Measurements from ENCODE around the gene ALKBH5.

The ALKBH5 gene

GRCh38 chr17:18247613-18248001 is 64.0 kb downstream of the ALKBH5 start:
- no peak for DNase-seq

DNA sequence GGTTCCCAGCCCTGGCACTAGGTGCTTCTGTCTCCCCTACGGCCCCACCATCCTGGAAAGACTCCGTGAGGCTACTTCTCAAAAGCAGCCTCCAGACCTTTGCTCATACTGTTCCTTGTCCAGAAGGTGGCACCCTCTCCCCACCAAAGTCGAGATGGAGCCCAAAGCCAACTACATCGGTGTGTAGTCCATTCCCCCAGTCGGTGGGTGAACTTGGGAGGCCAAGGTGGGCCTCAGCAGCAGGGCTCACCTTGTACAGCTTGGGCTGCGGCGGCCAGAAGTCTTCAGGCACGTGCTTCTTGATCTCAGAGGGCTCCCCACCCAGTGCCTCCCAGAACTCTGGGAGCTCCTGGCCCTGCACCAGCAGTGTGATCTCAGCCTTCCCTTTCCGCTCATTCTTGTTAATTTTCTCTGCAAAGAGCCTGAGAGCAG is 64.7 kb downstream of the ALKBH5 start:
- no peak for DNase-seq

DNA sequence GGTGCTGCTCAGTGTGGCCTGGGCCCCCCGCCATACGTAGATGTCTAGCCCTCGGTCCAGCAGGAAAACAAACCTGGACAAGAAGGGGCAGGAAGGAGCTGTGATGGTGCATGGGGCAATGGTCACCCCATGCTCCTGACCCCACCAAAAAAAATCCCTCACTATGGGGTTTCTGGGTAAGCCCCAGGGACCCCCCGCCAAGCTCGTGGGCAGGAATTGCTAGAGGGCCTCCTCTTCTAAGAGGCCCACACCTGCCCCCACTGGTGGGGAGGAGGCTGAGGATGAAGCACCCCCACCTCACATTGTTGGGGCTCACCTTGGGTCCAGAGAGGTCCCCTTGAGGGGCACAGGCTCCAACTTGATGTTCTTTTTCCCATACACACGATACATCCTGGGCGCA is 65.2 kb downstream of the ALKBH5 start:
- DNase-seq: no peak

GRCh38 chr17:18250259-18250658 is 66.6 kb downstream of the ALKBH5 start:
- DNase-seq: no peak

- no peak for DNase-seq
Measured at GRCh38 chr17:18250708-18251107, 67.1 kb downstream of the ALKBH5 start.

DNA sequence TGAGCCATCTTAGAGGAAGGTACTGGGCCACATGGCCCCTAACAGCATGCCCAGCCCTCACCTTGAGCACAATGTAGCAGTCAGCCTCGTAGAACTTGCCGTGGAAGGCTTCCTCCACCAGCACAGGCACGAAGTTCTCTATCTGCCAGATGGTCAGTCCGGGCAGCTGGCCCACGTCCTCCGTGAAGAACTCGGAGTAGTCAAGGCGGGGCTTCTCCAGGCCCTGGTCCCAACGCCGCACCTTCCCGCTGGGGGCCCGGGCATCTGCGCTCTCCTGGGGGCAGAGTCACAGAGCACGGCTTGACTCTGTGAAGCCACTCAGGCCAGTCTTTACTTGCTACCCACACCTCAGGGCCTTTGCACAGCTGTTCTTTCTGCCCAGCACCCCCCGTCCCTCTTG is 67.6 kb downstream of the ALKBH5 start:
- DNase-seq: no peak

DNA sequence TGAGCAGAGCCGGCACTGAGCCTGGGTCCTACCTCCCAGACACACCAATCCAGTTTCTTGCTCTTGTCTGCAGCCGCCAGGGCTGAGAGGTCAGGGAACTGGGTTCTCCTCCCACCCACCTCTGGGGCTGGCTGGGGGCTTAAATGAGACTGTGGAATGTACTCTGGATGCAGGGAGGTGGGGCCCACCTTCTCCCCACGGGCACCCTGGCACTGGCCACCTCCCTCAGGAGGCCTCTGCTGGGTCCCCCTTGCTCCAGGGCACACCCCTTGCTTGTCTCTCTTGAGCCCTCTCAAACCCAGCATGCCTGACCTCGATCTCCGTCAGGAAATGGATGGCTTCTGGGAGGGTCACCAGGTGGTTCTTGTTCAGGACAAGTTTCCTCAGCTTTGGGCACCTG is 68.5 kb downstream of the ALKBH5 start:
- DNase-seq: no peak

GRCh38 chr17:18253187-18253884 is 69.7 kb downstream of the ALKBH5 start:
- DNase-seq: no peak

DNA sequence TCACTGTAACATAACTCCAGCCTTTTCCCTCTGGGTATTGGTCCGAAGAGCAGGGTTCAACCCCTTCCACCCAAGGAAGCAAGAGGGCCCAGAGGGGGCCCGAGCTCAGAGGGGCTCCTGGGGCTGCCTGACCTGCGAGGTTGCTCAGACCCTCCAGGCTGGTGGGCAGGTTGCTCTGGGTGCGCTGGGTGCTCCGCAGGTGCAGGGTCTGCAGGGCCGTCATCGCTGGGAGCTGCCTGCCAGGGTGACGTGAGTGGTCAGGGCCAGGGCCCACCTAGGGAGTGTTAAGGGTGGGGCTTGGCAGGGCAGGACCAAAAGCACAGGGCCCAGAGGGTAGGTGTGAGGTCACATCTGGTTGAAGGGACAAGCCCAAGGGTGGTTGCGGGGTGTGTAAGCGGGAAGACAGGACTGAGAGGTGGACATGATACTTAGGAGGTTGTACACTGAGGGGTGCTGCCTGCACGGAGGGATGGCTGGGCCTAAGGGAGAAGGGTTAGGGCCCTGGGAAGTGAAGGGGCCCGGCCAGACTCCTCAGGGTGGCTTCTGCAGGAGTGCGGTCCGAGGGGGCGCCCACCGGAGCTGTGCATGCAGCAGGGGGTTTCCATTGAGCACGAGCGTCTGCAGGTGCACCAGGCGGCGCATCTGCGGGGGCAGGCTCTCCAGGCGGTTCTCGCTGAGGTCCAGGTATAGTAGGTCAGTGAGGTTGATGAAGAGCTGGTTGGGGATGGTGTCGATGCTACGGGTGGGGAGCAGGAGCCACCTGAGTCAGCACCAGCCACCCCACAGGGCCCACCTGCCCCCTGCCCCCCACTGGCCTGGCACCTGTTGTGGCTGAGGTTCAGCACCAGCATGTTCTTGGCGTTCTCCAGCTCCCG is 70.6 kb downstream of the ALKBH5 start:
- DNase-seq: no peak

DNA sequence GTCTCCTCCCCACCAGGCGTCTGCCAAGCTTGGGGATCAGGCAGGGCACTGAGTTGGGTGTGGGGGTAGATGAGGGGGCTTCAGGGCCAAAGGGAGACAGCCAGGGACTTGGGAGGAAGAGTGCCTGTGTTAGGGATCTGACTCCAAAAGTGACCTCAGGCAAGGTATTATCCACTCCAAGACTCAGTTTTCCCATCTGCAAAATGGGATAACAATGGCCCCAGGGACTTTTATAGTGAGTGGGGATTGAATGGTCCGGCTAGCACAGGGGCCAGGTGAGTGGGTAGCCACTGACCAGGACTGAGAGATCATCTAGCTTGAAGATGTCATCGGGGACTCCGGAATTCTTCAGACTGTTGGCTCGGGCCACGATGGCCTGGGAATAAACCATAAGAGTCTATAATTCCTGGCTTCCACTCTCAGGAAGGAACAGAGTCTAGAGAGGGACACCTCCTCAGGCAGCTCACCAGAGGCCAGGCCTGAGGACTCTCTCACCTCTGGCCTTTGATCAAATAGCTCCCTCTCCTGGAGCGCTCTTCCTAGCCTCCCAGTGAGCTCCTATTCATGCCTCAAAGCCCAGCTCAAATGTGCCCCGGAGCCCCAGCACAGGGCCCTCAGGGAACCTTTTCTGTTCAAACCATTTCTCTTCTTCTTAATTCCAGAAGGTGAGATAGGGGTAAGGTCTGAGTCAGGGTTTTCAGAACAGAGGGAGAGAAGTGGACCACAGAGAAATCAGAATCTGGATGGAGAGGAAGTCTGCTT is 71.4 kb downstream of the ALKBH5 start:
- no peak for DNase-seq

DNA sequence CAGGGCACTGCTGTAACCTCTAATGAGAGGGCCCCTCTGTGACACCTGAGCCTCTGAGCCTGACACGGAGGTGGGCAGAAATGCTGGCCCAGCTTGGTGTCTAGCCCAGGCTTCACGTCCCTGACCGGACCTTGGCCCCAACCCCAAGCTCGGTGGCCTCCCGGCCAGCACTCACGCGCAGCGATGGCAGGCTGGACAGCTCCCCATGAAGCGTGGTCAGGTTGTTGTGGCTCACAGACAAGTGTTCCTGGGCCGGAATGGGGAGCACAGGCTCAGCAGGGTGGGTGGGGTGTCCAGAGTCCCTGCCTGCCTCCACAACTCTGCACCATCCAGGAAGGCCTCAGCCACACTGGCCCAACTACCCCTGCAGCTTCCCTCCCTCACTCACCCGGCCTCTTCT is 72.7 kb downstream of the ALKBH5 start:
- no peak for DNase-seq

DNA sequence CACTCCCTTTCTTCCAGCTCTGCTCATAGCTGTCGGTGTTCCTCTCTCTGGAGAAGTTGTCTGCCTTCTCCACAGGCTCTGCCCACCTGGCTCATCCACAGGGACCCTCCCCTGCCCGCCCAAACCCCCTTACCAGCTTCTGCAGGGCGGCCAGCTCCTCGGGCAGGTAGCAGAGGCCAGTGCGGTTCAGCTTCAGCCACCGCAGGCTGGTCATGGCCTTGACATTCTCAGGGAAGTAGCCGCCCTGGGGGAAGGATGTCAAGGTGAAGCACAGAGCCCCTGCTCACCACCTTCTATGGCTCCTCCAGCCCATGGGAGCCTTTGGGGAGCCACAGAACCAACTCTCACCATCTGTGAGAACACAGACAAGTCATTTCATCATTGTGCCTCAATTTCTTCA is 73.1 kb downstream of the ALKBH5 start:
- DNase-seq: no peak

- no peak for DNase-seq
Measured at GRCh38 chr17:18257268-18257981, 73.8 kb downstream of the ALKBH5 start.

- DNase-seq: no peak
Measured at GRCh38 chr17:18257982-18258355, 74.3 kb downstream of the ALKBH5 start.

- DNase-seq: no peak
Measured at GRCh38 chr17:18258356-18259038, 74.9 kb downstream of the ALKBH5 start, which contains the start of gene FLII. FLII (minus strand) TSS chr17:18258738; CDS start chr17:18258690, 48 bp downstream.
